ENCODE data around the gene DNAH12.

GRCh38 chr3:57572096-57572495 lies 28.0 kb upstream of the DNAH12 start:
- TF ChIP-seq CREB5 (CRISPR knock-in tag; IDR thresholded peaks at IDR 0.05; ENCODE audit: low read depth) (no peak), ARNTL (CRISPR knock-in tag; IDR thresholded peaks at IDR 0.05; ENCODE audit: borderline replicate concordance, low read depth) (no peak), PATZ1 (CRISPR knock-in tag; IDR thresholded peaks at IDR 0.05; ENCODE audit: borderline replicate concordance) (no peak)
